HepG2 (cell line): ENCODE results near the gene KCNMB2. TPM values are rescaled to one million over a fixed set of nuclear protein-coding genes. Genes with fewer than 3 reads are reported as not detected.

Experiments used
- ATAC-seq: fragments of 200-7000 bp; cut with Tn5 transposase; 3 replicates; pipeline ENCODE4 v1.9.1; 2020; ENCODE audit warnings: mild to moderate bottlenecking, moderate library complexity
- BruUV-seq: library from RNA; stranded (reverse); fragments of 400-500 nt; replicated peaks from 2 replicates; lab custom pipeline; 2021; lab: Mats Ljungman, UMichigan
- CTCF ChIA-PET: fragments of 300-600 bp; formaldehyde crosslinking; extraction: SDS; loops from one replicate; lab custom pipeline; 2021; ENCODE audit warnings: low total read pairs, inconsistent platforms, low intra/inter-chr PET ratio; lab: Yijun Ruan, JAX
- POLR2A ChIA-PET: fragments of 350-600 bp; sonication (Branson Sonifier 250); formaldehyde crosslinking; loops from one replicate; lab custom pipeline; 2020; ENCODE audit warnings: antibody characterized with exemption, inconsistent platforms; lab: Yijun Ruan, JAX
- DNase-seq: peaks from one replicate; pipeline ENCODE4 v3.0.0-alpha.2; 2015; ENCODE audit warnings: low spot score
- FAIRE-seq: peaks from 3 replicates; lab custom pipeline; 2011; peaks lifted over from hg19 to GRCh38; lab: Jason Lieb, UNC
- H2AFZ ChIP-seq: one replicate; pipeline ENCODE4 v1.6.1; 2011; ENCODE audit warnings: low read length, inconsistent platforms
- H3K27ac ChIP-seq: fragments of 300-600 bp; 3 replicates; pipeline ENCODE4 v1.8.0; 2011; ENCODE audit warnings: mixed run types, mild to moderate bottlenecking, mixed read lengths, low read length, inconsistent platforms; ENCODE audit not compliant: insufficient read depth; ENCODE audit errors: extremely low read length
- H3K27me3 ChIP-seq, 2 experiments: fragments of 200-600 bp in 1 of 2; 2 replicates in 1 of 2; 3 replicates in 1 of 2; pipeline versions ENCODE4 v1.6.0 to v1.8.0; 2011; ENCODE audit warnings: low read length in 2 of 2, mild to moderate bottlenecking in 2 of 2, moderate library complexity in 2 of 2, inconsistent platforms in 1 of 2; ENCODE audit not compliant: insufficient read depth in 2 of 2, control insufficient read depth in 1 of 2
- H3K36me3 ChIP-seq, 2 experiments: fragments of 200-600 bp in 1 of 2; replicated peaks in 1 of 2; 2 replicates in 1 of 2; 3 replicates in 1 of 2; pipeline versions ENCODE4 v1.5.1 to v1.8.0; 2011; ENCODE audit warnings: low read length in 2 of 2, inconsistent platforms in 1 of 2; ENCODE audit not compliant: insufficient read depth in 2 of 2, control insufficient read depth in 1 of 2
- H3K4me1 ChIP-seq: 2 replicates; pipeline ENCODE4 v1.5.1; 2012; ENCODE audit warnings: low read length, inconsistent platforms; ENCODE audit not compliant: insufficient read depth
- H3K4me2 ChIP-seq: 2 replicates; pipeline ENCODE4 v1.6.0; 2011; ENCODE audit warnings: low read depth, low read length, inconsistent platforms
- H3K4me3 ChIP-seq, 3 experiments: fragments of 200-600 bp in 1 of 3; sonication (generic), shearing (Covaris generic) in 1 of 3; replicated peaks in 1 of 3; 2 replicates each; pipeline ENCODE4 v1.5.1; 2011 to 2016; ENCODE audit warnings: low read length in 3 of 3, inconsistent platforms in 2 of 3, low read depth in 2 of 3, mild to moderate bottlenecking in 2 of 3, control low read depth in 1 of 3, mixed read lengths in 1 of 3; ENCODE audit not compliant: insufficient read depth in 1 of 3
- H3K79me2 ChIP-seq: one replicate; pipeline ENCODE4 v1.6.1; 2011; ENCODE audit warnings: low read length, inconsistent platforms; ENCODE audit not compliant: insufficient read depth
- H3K9ac ChIP-seq: 2 replicates; pipeline ENCODE4 v1.6.0; 2011; ENCODE audit warnings: mild to moderate bottlenecking, low read depth, low read length, inconsistent platforms; ENCODE audit not compliant: insufficient read depth
- H3K9me3 ChIP-seq: 2 replicates; pipeline ENCODE4 v1.5.1; 2012; ENCODE audit warnings: mild to moderate bottlenecking, low read length
- H4K20me1 ChIP-seq: 2 replicates; pipeline ENCODE4 v1.6.0; 2011; ENCODE audit warnings: inconsistent platforms, mild to moderate bottlenecking, low read length, moderate library complexity; ENCODE audit not compliant: insufficient read depth
- ASH2L ChIP-seq: fragments of 300-600, 200-600 bp; sonication (generic); IDR thresholded peaks from 2 replicates; pipeline ENCODE4 v1.7.0; 2017; ENCODE audit warnings: low read depth, mild to moderate bottlenecking, moderate library complexity, mixed read lengths, low read length; ENCODE audit not compliant: insufficient read length
- EEA1 ChIP-seq: sonication (generic); formaldehyde crosslinking; IDR thresholded peaks from 2 replicates; pipeline ENCODE4 v1.5.1; 2020; ENCODE audit warnings: mild to moderate bottlenecking, missing genetic modification reagents, borderline replicate concordance
- LBX2 ChIP-seq: sonication (generic); formaldehyde crosslinking; IDR thresholded peaks from 2 replicates; pipeline ENCODE4 v1.5.0; 2020; ENCODE audit warnings: missing genetic modification reagents, mild to moderate bottlenecking, borderline replicate concordance
- NCOA5 ChIP-seq: sonication (generic); formaldehyde crosslinking; IDR thresholded peaks from 2 replicates; pipeline ENCODE4 v1.4.0; 2020; ENCODE audit warnings: missing genetic modification reagents
- NFE2 ChIP-seq: sonication (generic); formaldehyde crosslinking; IDR thresholded peaks from 2 replicates; pipeline ENCODE4 v1.4.0; 2020; ENCODE audit warnings: missing genetic modification reagents
- PTBP1 ChIP-seq: fragments of 200-400 bp; formaldehyde crosslinking; IDR thresholded peaks from 2 replicates; pipeline ENCODE4 v1.6.1; 2018; ENCODE audit warnings: low read length, low read depth; ENCODE audit not compliant: poor library complexity, severe bottlenecking
- ZKSCAN8 ChIP-seq: IDR thresholded peaks from 2 replicates; pipeline ENCODE4 v1.6.1; 2016; ENCODE audit warnings: borderline replicate concordance, missing genetic modification reagents, missing compliant biosample characterization
- ZNF143 ChIP-seq: sonication (generic); formaldehyde crosslinking; IDR thresholded peaks from 2 replicates; pipeline ENCODE4 v1.4.0; 2020; ENCODE audit warnings: missing genetic modification reagents
- ZNF234 ChIP-seq: sonication (generic); formaldehyde crosslinking; conservative IDR thresholded peaks from 2 replicates; pipeline ENCODE4 v1.5.1; 2020; ENCODE audit warnings: mild to moderate bottlenecking, missing genetic modification reagents
- ZNF280B ChIP-seq: sonication (generic); formaldehyde crosslinking; IDR thresholded peaks from 2 replicates; pipeline ENCODE4 v1.5.0; 2020; ENCODE audit warnings: missing genetic modification reagents, mild to moderate bottlenecking, borderline replicate concordance
- WGBS: methylation state at CpG from one replicate; pipeline ENCODE4 v1.1.6; 2017; ENCODE audit warnings: low lambda C conversion rate; 5-methylcytosine and 5-hydroxymethylcytosine counted together
- in situ Hi-C: cut with HindIII; loops from 2 replicates; pipeline ENCODE4 v1.10.0; 2017; ENCODE audit warnings: low pct_unique_long_range_greater_than_20kb; ENCODE audit not compliant: extremely low pct_ligation_motif_present
- intact Hi-C: fragments of 100-400 bp; cut with micrococcal nuclease; formaldehyde crosslinking; loops from one replicate; pipeline ENCODE4 v1.10.0; 2022; ENCODE audit not compliant: unreplicated experiment
- polyA plus RNA-seq, 8 experiments: library from polyadenylated mRNA; depleted of rRNA in 3 of 8; stranded (reverse) in 7 of 8; unstranded in 1 of 8; fragments of >200 nt; fragmentation: Illumina TruSeq in 4 of 8; extraction: Trizol in 4 of 8; gene quantifications; 2 replicates each; pipeline versions ENCODE4 v1.2.1 to v1.2.3, GENCODE V29; 2011 to 2016; ENCODE audit warnings: low read depth in 4 of 8, missing spikeins in 1 of 8, mixed read lengths in 1 of 8; ENCODE audit not compliant: insufficient read depth in 1 of 8
- total RNA-seq, 5 experiments: library from RNA; depleted of rRNA; stranded (reverse); fragments of >200 nt; fragmentation: Illumina TruSeq; extraction: Trizol; gene quantifications; 2 replicates each; pipeline ENCODE4 v1.2.3, GENCODE V29; 2016; ENCODE audit warnings: low read depth in 1 of 5

Gene KCNMB2
- total and polyA plus RNA-seq, 2 of the 13 experiments (the other 11 are each of a cell fraction or from before 2014, with no cell fraction given) = not detected

- Histone ChIP-seq H3K4me2 (no peak overlapping the region), H3K9me3 (no peaks in the 10 kb centered on the region), H4K20me1 (no peaks in the 10 kb centered on the region), H3K79me2 (no peaks in the 10 kb centered on the region), H3K9ac (no peak overlapping the region), H3K4me3 (no peak overlapping the region), H3K27me3 (no peaks in the 10 kb centered on the region), H3K36me3 (no peaks in the 10 kb centered on the region)
- in situ Hi-C loops = no loop called here
- 57% methylated on average over 5 of the region's 5 CpGs for WGBS
- ChIA-PET CTCF (no interaction called here), POLR2A (no interaction called here)
- no peak for FAIRE-seq
- no TSS peak for BruUV-seq
- TF ChIP-seq ZNF280B (CRISPR knock-in tag) (no peak), PTBP1 (no peak), NFE2 (CRISPR knock-in tag) (no peak), ASH2L (no peak), LBX2 (CRISPR knock-in tag) (no peak), EEA1 (CRISPR knock-in tag) (no peak), NCOA5 (CRISPR knock-in tag) (no peak), ZNF143 (CRISPR knock-in tag) (no peak), ZKSCAN8 (CRISPR knock-in tag) (no peak), ZNF234 (no peak)
- TF ChIP-seq, all 625 proteins: peak for 0
- Histone ChIP-seq H3K27ac (no peak overlapping the region), H3K4me1 (peaks cover 14% of the 10 kb centered on the region), H2AFZ (no peak overlapping the region)
- ATAC-seq = no peak
- no peak for DNase-seq
- intact Hi-C loops = no loop called here
Measured at GRCh38 chr3:178512647-178513046, 23.6 kb upstream of the KCNMB2 start.
